Fibroblast of the conjunctiva (primary cell): ENCODE measurements around the gene SCN11A.
"Not testable (repeated sequence)": the region's sequence is repeated elsewhere in the genome, so short reads cannot be mapped to it uniquely, and the experiment has no call there.

Source experiments
- DNase-seq: peaks from one replicate; pipeline ENCODE4 v3.0.0-alpha.2; 2010; ENCODE audit warnings: low read depth

SCN11A gene

GRCh38 chr3:39065197-39065596 lies 13.5 kb upstream of the SCN11A start:
- DNase-seq: no peak

GRCh38 chr3:39064646-39065045 lies 12.9 kb upstream of the SCN11A start:
- DNase-seq: no peak

DNA sequence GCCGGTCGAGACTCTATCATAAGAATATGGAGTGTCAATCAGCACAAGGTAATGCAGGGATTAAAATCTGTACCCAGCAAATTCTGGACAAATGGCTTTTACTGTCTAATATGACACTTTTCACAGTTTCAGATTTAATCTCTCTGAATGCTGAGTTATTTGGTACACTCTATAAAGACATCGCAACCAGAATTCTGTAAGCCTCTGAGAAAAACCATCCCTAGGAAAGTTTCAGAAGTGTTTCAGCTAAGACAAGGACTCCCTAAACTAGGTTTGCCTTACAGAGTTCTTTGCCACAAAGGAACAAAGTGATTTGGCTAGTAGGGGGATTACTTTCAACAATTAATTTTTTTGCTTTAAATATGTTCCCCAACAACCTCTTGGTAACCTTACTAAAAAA lies 11.4 kb upstream of the SCN11A start:
- DNase-seq: no peak

- no peak for DNase-seq
These were observed 10.4 kb upstream of the SCN11A start for GRCh38 chr3:39062180-39062579.

DNA sequence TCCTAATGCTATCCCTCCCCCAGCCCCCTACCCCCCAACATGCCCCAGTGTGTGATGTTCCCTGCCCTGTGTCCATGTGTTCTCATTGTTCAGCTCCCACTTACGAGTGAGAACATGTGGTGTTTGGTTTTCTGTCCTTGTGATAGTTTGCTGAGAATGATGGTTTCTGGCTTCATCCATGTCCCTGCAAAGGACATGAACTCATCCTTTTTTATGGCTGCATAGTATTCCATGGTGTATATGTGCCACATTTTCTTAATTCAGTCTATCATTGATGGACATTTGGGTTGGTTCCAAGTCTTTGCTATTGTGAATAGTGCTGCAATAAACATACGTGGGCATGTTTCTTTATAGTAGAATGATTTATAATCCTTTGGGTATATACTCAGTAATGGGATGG lies 9.5 kb upstream of the SCN11A start:
- DNase-seq: not testable (repeated sequence)

- no peak for DNase-seq
These were observed 4.4 kb upstream of the SCN11A start for GRCh38 chr3:39056151-39056550.

- DNase-seq: no peak
These were observed 2.0 kb upstream of the SCN11A start for GRCh38 chr3:39053696-39054095.

DNA sequence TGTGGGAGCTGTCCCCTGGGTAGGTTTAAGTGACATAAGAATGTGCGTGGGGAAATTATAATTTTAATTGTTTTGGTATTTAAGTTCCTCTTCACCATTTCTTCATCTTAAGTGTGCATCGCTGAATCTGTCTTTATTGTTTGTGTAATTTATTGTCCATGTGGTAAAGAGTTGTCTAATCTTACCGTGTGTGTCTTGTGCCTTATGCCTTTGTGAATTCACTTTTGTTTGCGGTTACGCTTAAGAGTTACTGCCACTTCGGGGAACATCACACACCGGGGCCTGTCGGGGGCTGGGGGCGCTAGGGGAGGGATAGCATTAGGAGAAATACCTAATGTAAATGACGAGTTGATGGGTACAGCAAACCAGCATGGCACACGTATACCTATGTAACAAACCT lies 839 bp upstream of the SCN11A start:
- no peak for DNase-seq

GRCh38 chr3:39050029-39050428 lies 1.7 kb downstream of the SCN11A start:
- DNase-seq: no peak

- DNase-seq: no peak
These were observed 13.6 kb downstream of the SCN11A start for GRCh38 chr3:39038165-39038564.

DNA sequence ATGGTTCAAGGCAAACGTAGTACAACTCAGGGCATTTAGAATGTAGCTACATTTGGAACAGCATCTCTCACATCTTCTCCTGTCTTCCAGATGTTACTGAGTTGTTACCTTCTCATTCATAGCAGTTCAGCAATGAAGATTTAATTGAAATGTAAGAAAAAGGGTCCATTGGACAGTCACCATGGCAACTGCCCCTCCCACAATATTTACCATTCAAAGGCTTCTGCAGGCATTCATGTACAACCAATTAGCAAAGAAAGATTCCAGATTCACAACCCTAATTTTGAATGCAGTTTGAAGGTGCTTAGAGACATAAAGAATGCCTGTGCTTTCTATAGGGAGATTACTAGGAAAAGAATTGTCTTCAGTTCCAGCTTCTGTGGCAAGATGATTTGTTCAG lies 22.2 kb downstream of the SCN11A start:
- DNase-seq: no peak

DNA sequence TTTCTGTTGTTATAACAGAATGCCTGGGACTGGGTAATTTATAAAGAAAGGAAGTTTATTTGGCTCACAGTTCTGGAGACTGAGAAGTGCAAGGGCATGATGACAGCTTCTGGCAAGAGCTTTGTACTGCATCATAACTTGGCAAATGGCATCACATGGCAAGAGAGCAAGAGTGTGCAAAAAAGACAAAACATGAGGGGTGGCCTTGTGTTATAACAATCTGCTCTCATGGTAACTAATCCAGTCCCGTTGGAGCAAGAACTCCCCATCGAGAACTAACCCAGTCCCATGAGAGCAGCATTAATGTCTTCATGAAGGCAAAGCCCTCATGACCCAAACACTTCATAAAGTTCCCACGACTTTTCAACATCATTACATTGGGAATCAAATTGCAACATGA lies 23.2 kb downstream of the SCN11A start:
- no peak for DNase-seq

- no peak for DNase-seq
These were observed 26.3 kb downstream of the SCN11A start for GRCh38 chr3:39025222-39025970.

- no peak for DNase-seq
These were observed 27.2 kb downstream of the SCN11A start for GRCh38 chr3:39024497-39024896.

- DNase-seq: no peak
These were observed 29.5 kb downstream of the SCN11A start for GRCh38 chr3:39022286-39022630.

DNA sequence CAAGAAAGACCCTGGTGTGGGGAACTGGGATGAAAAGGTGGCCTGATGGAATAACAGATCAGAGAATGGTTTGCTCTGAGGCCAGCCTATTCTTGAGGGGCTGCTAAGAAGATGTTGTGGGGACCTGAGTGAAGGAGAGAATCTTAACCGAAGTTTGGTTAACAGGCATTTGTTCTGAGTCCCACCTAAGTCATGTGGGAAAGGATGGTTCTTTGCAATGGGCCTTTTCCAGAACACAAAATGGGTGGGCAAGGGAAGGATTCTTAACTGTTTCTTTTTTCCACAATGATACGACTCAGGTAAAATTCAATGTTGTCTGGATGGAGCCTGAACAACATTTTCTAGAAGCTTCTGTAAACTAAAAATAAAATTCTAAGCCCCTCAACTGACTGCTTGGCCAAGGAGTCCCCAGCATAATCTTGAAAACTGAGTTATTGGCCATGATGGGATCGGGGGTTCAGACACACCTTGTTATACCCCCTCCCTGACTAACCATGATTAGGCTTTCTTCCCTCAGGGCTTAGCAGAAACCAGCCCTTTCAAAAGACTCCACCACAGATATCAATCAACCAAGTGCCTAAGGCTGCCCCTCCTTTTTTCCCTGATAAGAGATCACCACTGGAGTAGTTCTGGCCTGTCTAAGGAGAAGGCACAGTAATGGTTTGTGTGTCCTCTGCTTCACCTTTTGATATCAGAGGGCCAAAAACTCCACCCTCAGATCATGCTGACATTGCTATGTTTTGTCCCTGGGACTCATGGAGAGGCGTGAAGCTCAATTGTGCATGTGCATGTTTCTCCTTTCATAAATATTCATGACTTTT lies 30.1 kb downstream of the SCN11A start:
- DNase-seq: no peak

- DNase-seq: no peak
These were observed 30.7 kb downstream of the SCN11A start for GRCh38 chr3:39021029-39021428.

DNA sequence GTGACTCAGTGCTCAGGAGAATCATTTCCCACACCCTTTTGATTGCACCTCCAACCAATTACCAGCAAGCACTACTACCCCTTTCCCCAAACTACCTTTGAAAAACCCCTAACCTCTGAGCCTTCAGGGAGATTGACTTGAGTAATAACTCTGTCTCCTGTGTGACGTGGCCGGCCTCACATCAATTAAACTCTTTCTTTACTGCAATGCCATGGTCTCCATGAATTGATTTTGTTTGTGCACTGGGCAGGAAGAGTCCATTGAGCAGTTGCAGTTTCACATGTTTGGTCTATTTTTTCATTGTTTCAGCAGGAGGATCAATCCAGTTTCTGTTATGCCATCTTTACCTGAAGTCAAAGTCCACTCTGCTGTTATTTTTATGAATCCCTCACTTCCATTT lies 32.4 kb downstream of the SCN11A start:
- DNase-seq: no peak

GRCh38 chr3:39015418-39015817 lies 36.3 kb downstream of the SCN11A start:
- no peak for DNase-seq

- DNase-seq: no peak
These were observed 37.7 kb downstream of the SCN11A start for GRCh38 chr3:39013921-39014509.

GRCh38 chr3:39013289-39013688 lies 38.5 kb downstream of the SCN11A start:
- no peak for DNase-seq

DNA sequence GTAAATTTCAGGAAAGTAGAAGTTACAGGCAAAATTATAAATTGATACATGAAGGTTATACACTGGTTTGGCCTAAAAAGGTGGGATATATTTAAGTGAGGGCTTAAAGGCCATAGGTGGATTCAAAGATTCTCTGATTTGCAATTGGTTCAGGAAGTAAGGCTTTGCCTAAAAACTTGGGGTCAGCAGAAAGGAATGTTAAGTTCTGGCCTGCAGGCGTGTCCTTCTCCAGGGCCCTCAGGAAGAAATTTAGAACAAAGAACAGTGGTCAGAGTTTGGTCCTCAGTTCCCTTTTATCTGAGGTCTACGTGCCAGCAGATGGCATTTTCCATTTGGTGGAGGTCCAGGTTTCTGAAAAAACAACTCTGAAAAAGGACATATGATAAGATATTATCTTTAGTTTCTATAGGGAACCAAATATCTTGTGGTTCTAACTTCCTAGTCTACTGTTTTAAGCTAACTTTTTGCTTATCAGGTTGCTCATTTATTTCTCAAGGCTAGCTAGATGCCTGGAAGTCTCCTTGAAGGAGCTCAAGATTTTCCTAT lies 40.5 kb downstream of the SCN11A start:
- DNase-seq: no peak

DNA sequence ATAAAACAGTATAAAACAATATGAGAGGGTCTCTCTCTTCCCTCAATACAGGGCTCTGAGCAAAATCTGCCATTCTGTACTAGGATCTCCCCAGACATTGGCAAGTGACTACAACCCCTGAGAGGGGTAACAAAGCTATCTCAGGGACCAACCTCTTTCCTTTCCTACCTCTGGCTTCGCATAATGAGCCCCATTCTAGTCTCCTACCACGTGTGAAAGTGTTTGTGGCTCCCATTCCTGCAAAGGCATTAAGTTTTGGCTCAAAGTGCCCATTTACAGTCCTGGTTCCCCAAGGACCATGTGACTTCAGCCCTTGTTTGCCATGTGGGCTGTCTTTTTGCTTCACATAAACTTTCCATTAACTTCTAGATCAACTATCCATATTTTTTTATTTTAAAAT lies 46.4 kb downstream of the SCN11A start:
- no peak for DNase-seq
